H9 (cell line): ENCODE data around the gene TCF23. TPM values are rescaled to one million over a fixed set of nuclear protein-coding genes. Genes with fewer than 3 reads are reported as not detected.

Source experiments
- DNase-seq: peaks from one replicate; pipeline ENCODE4 v3.0.0-alpha.2; 2017
- H2AFZ ChIP-seq: one replicate; pipeline ENCODE4 v1.6.1; 2013; ENCODE audit warnings: mild to moderate bottlenecking, low read length, control low read depth, moderate library complexity
- H2AK5ac ChIP-seq: 2 replicates; pipeline ENCODE4 v1.6.1; 2013; ENCODE audit warnings: low read length, control low read depth, mixed read lengths; ENCODE audit not compliant: insufficient read length
- H2BK120ac ChIP-seq: one replicate; pipeline ENCODE4 v1.6.1; 2013; ENCODE audit warnings: low read depth, mild to moderate bottlenecking, low read length, control low read depth, inconsistent platforms; ENCODE audit not compliant: poor library complexity, severe bottlenecking
- H2BK12ac ChIP-seq: 2 replicates; pipeline ENCODE4 v1.6.1; 2013; ENCODE audit warnings: low read length, control low read depth, mixed read lengths, low read depth; ENCODE audit not compliant: insufficient read length
- H2BK15ac ChIP-seq: 2 replicates; pipeline ENCODE4 v1.6.1; 2013; ENCODE audit warnings: low read depth, low read length, control low read depth
- H2BK20ac ChIP-seq: one replicate; pipeline ENCODE4 v1.6.1; 2013; ENCODE audit warnings: low read depth, mild to moderate bottlenecking, low read length, control low read depth, inconsistent platforms; ENCODE audit not compliant: poor library complexity, severe bottlenecking
- H2BK5ac ChIP-seq: 2 replicates; pipeline ENCODE4 v1.6.1; 2013; ENCODE audit warnings: low read length, control low read depth, mixed read lengths; ENCODE audit not compliant: insufficient read length
- H3K14ac ChIP-seq: 2 replicates; pipeline ENCODE4 v1.6.1; 2013; ENCODE audit warnings: low read length, control low read depth; ENCODE audit not compliant: insufficient read depth
- H3K18ac ChIP-seq: 2 replicates; pipeline ENCODE4 v1.6.1; 2013; ENCODE audit warnings: low read depth, mild to moderate bottlenecking, mixed read lengths, low read length, control low read depth; ENCODE audit not compliant: insufficient read length
- H3K23ac ChIP-seq: 2 replicates; pipeline ENCODE4 v1.6.1; 2013; ENCODE audit warnings: low read length, control low read depth, mixed read lengths, low read depth; ENCODE audit not compliant: insufficient read length
- H3K23me2 ChIP-seq: 2 replicates; pipeline ENCODE4 v1.6.1; 2013; ENCODE audit warnings: low read depth, mild to moderate bottlenecking, mixed read lengths, low read length, control low read depth; ENCODE audit not compliant: insufficient read length, poor library complexity, severe bottlenecking
- H3K27ac ChIP-seq: 2 replicates; pipeline ENCODE4 v1.5.1; 2013; ENCODE audit warnings: low read length, control low read depth, mixed read lengths, low read depth; ENCODE audit not compliant: insufficient read length
- H3K27me3 ChIP-seq: 2 replicates; pipeline ENCODE4 v1.6.1; 2013; ENCODE audit warnings: low read length, control low read depth, inconsistent platforms; ENCODE audit not compliant: insufficient read depth
- H3K4ac ChIP-seq: 2 replicates; pipeline ENCODE4 v1.6.1; 2013; ENCODE audit warnings: low read depth, mild to moderate bottlenecking, control low read depth, inconsistent platforms, low read length, moderate library complexity
- H3K4me1 ChIP-seq: 2 replicates; pipeline ENCODE4 v1.6.1; 2013; ENCODE audit warnings: low read length, control low read depth, inconsistent platforms; ENCODE audit not compliant: insufficient read depth
- H3K4me2 ChIP-seq: 2 replicates; pipeline ENCODE4 v1.6.1; 2013; ENCODE audit warnings: low read length, control low read depth, mixed read lengths; ENCODE audit not compliant: insufficient read length, insufficient read depth
- H3K56ac ChIP-seq: 2 replicates; pipeline ENCODE4 v1.6.1; 2013; ENCODE audit warnings: low read depth, mild to moderate bottlenecking, mixed read lengths, low read length, control low read depth; ENCODE audit not compliant: insufficient read length
- H3K79me1 ChIP-seq: 2 replicates; pipeline ENCODE4 v1.6.1; 2013; ENCODE audit warnings: low read depth, mild to moderate bottlenecking, moderate library complexity, low read length, control low read depth, inconsistent platforms; ENCODE audit not compliant: insufficient read depth, poor library complexity, severe bottlenecking
- H3K79me2 ChIP-seq: 2 replicates; pipeline ENCODE4 v1.6.1; 2013; ENCODE audit warnings: low read length, control low read depth, inconsistent platforms; ENCODE audit not compliant: insufficient read depth
- H3K9ac ChIP-seq: 2 replicates; pipeline ENCODE4 v1.6.1; 2013; ENCODE audit warnings: low read length, control low read depth, mixed read lengths; ENCODE audit not compliant: insufficient read length; ENCODE audit errors: extremely low read depth
- H3K9me3 ChIP-seq: one replicate; pipeline ENCODE4 v1.6.1; 2013; ENCODE audit warnings: low read depth, low read length, inconsistent platforms; ENCODE audit not compliant: control insufficient read depth
- H3T11ph ChIP-seq: one replicate; pipeline ENCODE4 v1.6.1; 2013; ENCODE audit warnings: mild to moderate bottlenecking, low read length, control low read depth, inconsistent platforms
- H4K20me1 ChIP-seq: one replicate; pipeline ENCODE4 v1.6.1; 2013; ENCODE audit not compliant: control insufficient read depth, insufficient read length, insufficient read depth
- H4K5ac ChIP-seq: 2 replicates; pipeline ENCODE4 v1.6.1; 2013; ENCODE audit warnings: low read depth, mild to moderate bottlenecking, mixed read lengths, low read length, control low read depth; ENCODE audit not compliant: insufficient read length
- H4K8ac ChIP-seq: replicated peaks from 2 replicates; pipeline ENCODE4 v1.6.1; 2013; ENCODE audit warnings: low read length, control low read depth, mixed read lengths, low read depth; ENCODE audit not compliant: insufficient read length
- H4K91ac ChIP-seq: 2 replicates; pipeline ENCODE4 v1.6.1; 2013; ENCODE audit warnings: low read depth, mild to moderate bottlenecking, moderate library complexity, mixed read lengths, low read length, control low read depth; ENCODE audit not compliant: insufficient read length
- H3K27ac Mint-ChIP-seq, 3 experiments: 2 replicates in 2 of 3; 3 replicates in 1 of 3; pipeline ENCODE4 v1.8.0; 2020 to 2021; ENCODE audit warnings: mixed read lengths in 3 of 3, mild to moderate bottlenecking in 1 of 3, moderate library complexity in 1 of 3
- H3K27me3 Mint-ChIP-seq: 2 replicates; pipeline ENCODE4 v1.8.0; 2021; ENCODE audit warnings: low read depth, mild to moderate bottlenecking, moderate library complexity, mixed read lengths
- H3K36me3 Mint-ChIP-seq, 3 experiments: 2 replicates in 2 of 3; 3 replicates in 1 of 3; pipeline ENCODE4 v1.8.0; 2020 to 2021; ENCODE audit warnings: low read depth in 3 of 3, mixed read lengths in 3 of 3; ENCODE audit not compliant: insufficient read depth in 1 of 3
- H3K4me1 Mint-ChIP-seq, 2 experiments: 2 replicates each; pipeline ENCODE4 v1.8.0; 2020; ENCODE audit warnings: mixed read lengths in 2 of 2
- H3K4me3 Mint-ChIP-seq, 2 experiments: 2 replicates in 1 of 2; 3 replicates in 1 of 2; pipeline ENCODE4 v1.8.0; 2020 to 2021; ENCODE audit warnings: mild to moderate bottlenecking in 2 of 2, mixed read lengths in 2 of 2, moderate library complexity in 1 of 2
- H3K9me3 Mint-ChIP-seq, 2 experiments: 2 replicates in 1 of 2; 3 replicates in 1 of 2; pipeline ENCODE4 v1.8.0; 2020; ENCODE audit warnings: mild to moderate bottlenecking in 2 of 2, mixed read lengths in 2 of 2, moderate library complexity in 1 of 2
- CTCF ChIP-seq: fragments of 200-600 bp; sonication (generic); conservative IDR thresholded peaks from 3 replicates; pipeline ENCODE4 v1.8.0; 2021; ENCODE audit warnings: antibody characterized with exemption, mild to moderate bottlenecking
- WGBS: extraction: QIAGEN DNeasy Blood & Tissue Kit; methylation state at CpG from one replicate; pipeline ENCODE4 v1.1.7; 2013; ENCODE audit warnings: missing lambda C conversion rate, low lambda C conversion rate, mixed read lengths; ENCODE audit not compliant: insufficient read length; ENCODE audit errors: extremely low coverage; 5-methylcytosine and 5-hydroxymethylcytosine counted together
- total RNA-seq: library from RNA; stranded (reverse); gene quantifications from 2 replicates; pipeline ENCODE4 v1.2.1, GENCODE V29; 2021

The TCF23 gene
- total RNA-seq, 1 experiment from 2014 or later = not detected

GRCh38 chr2:27170581-27171337, 22.0 kb downstream of the TCF23 start:
- H4K8ac ChIP-seq = no peak overlapping the region
- no peaks in the 10 kb centered on the region for H3K79me2 ChIP-seq
- H4K91ac ChIP-seq = no peak overlapping the region
- no peak overlapping the region for H3K23ac ChIP-seq
- H4K20me1 ChIP-seq = no peaks in the 10 kb centered on the region
- no peaks in the 10 kb centered on the region for H3K23me2 ChIP-seq
- peaks cover 2% of the 10 kb centered on the region; the same call in 1 of the 2 replicates for H3K4me1 ChIP-seq
- H3K27ac Mint-ChIP-seq = no peak overlapping the region
- no peak overlapping the region for H2BK15ac ChIP-seq
- no peak overlapping the region for H2AFZ ChIP-seq
- no peak for DNase-seq
- no peaks in the 10 kb centered on the region for H3K27me3 ChIP-seq
- H3K9me3 Mint-ChIP-seq = peaks cover 0 to 3% of the 10 kb centered on the region in 2 experiments; a peak in 1 of 5 replicates
- peak overlapping the region; percentile 38 for H3K4me2 ChIP-seq
- H3K9me3 ChIP-seq = no peaks in the 10 kb centered on the region
- no peak for TF ChIP-seq CTCF
- H3K4me3 Mint-ChIP-seq = no peak overlapping the region; a peak in 1 of 5 replicates
- peaks cover 13 to 19% of the 10 kb centered on the region in 2 experiments for H3K4me1 Mint-ChIP-seq
- peaks cover 15% of the 10 kb centered on the region for H3K27me3 Mint-ChIP-seq
- no peaks in the 10 kb centered on the region for H3K36me3 Mint-ChIP-seq
- no peak overlapping the region for H3K27ac ChIP-seq
- no CpG with 5 or more reads among the region's 6 CpGs for WGBS
- H2BK5ac ChIP-seq = no peak overlapping the region
- no peak overlapping the region for H4K5ac ChIP-seq
- no peak overlapping the region for H2BK120ac ChIP-seq
- H3K79me1 ChIP-seq = no peaks in the 10 kb centered on the region
- H3K14ac ChIP-seq = no peak overlapping the region
- no peak overlapping the region for H2AK5ac ChIP-seq
- no peak overlapping the region for H3K9ac ChIP-seq
- no peak overlapping the region for H3K4ac ChIP-seq
- no peak overlapping the region for H2BK12ac ChIP-seq
- H3T11ph ChIP-seq = no peak overlapping the region
- H3K56ac ChIP-seq = no peak overlapping the region
- H2BK20ac ChIP-seq = no peak overlapping the region
- H3K18ac ChIP-seq = no peak overlapping the region
